IPS-18c (cell line): ENCODE results near the gene RNF103.
"Not testable (repeated sequence)": the region's sequence is repeated elsewhere in the genome, so short reads cannot be mapped to it uniquely, and the experiment has no call there.

Source experiments
- H3K4me3 ChIP-seq: 2 replicates; pipeline ENCODE4 v1.7.0; 2013; ENCODE audit warnings: low read depth, mild to moderate bottlenecking, low read length, moderate library complexity; ENCODE audit not compliant: insufficient read depth
- H3K9me3 ChIP-seq: one replicate; pipeline ENCODE4 v1.6.1; 2013; ENCODE audit warnings: mild to moderate bottlenecking, low read length, moderate library complexity; ENCODE audit not compliant: control insufficient read depth, insufficient read depth

The RNF103 gene

DNA sequence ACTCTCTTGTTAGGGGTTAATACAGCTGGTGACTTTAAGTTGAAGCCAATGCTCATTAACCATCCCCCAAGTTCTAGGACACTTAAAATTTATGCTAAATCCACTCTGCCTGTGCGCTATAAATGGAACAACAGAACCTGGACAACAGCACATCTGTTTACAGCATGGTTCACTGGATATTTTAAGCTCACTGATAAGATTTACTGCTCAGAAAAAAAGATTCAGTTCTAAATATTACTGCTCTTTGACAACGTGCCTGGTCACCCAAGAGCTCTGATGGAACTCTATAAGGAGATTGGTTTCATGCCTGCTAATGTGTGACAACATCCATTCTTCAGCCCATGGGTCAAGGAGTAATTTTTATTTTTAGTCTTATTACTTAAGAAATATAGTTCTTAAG, 27.5 kb downstream of the RNF103 start:
- Histone ChIP-seq H3K4me3 (no peak overlapping the region), H3K9me3 (no peaks in the 10 kb centered on the region)

DNA sequence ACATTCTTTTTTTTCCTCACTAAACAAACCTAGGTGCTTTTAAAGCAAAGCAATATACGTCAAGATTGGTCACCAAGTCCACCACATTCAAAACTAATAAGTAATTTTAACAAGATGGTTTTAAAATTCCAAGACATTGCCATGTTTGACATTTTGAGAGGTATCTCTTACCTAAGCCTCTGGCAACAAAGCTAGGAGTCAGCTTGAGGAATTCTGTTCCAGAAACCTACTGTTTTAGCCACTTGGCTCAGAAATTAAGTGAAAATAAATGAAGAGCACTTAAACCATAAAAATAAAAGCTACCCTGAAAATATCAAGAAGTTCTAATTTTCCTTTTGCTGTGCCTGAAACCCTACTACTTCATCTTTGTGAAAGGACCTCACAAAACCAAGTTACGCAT, 30.4 kb downstream of the RNF103 start:
- no peak overlapping the region for H3K4me3 ChIP-seq

DNA sequence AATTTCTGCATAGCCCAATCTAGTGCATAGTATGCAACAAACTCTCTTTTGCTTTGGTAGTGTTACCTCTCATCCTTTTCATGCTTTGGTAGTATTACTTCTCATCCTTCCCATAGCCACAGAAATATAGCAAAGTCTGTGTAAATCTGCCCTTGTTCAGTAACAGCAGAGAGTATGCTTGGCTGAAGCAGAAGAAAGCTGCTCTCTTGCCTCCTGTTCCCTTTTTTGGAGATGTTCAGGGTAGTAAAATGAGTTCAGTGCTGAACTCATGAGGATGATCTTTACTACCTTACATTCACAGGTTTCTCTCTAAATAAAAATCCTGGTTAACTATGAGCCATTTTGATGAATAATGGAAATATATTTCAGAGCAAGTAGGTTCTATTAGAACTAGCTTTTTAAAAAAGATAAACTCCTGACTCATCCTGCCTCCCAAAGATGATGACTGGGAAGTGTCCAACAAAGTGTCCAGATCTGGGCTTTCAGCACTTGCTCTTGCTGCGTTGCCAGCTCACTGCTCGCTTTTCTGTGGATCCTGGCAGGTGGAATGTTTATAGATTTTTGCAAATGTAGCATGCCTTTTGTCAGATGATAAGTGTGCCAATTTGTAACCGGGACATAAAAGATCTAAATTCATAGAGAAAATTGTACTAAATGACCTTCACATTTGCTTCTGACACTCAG, 31.0 kb downstream of the RNF103 start:
- Histone ChIP-seq H3K4me3 (no peak overlapping the region), H3K9me3 (no peaks in the 10 kb centered on the region)

More for the DNA sequence above, 30.4 kb downstream of the RNF103 start:
- H3K9me3 ChIP-seq, result no peaks in the 10 kb centered on the region

DNA sequence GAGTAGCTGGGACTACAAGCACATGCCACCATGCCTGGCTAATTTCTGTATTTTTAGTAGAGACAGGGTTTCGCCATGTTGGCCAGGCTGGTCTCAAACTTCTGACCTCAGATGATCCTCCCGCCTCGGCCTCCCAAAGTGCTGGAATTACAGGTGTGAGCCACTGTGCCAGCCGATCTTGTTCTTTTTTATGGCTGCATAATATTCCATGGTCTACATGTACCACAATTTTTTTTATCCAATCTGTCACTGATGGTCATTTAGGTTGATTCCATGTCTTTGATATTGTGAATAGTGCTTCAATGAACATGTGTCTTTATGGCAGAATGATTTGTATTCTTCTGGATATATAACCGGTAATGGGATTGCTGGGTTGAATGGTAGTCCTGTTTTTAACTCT, 34.0 kb downstream of the RNF103 start:
- not testable (repeated sequence) for H3K9me3 ChIP-seq, H3K4me3 ChIP-seq

DNA sequence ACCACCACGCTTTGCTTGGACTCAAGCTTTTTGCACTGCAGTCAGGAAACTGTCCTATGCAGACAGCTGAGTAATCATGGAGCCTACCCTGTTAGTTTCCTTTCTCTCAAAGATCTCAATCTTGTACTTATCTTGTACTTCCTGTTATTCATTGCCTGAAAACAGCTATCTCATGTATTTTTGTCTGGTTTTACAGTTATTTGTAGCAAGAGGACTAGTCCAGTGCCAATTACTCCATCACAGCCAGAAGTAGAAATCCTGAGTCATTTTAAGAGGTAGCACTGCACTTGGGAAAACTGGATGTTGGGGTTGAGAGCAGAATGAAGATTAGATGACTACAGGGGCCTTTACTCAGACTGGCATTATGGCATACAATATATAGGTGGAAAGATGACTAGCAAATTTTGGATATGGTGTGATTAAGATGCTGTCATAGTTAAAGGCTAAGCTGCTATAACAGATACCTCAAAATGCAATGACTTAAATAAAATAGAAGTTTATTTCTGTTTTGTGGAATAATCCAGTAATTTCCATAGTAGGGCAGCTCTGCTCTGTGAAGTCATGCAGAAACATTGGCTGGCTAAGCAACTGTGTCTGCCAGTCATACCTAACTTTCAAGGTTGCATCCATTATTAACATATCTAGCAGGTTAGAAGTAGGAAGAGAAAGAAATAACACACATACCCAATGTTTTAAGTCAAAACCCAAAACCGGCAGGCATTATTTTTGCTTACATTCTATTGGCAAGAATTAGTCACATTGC, 39.3 kb downstream of the RNF103 start:
- Histone ChIP-seq H3K9me3 (no peaks in the 10 kb centered on the region), H3K4me3 (no peak overlapping the region)

DNA sequence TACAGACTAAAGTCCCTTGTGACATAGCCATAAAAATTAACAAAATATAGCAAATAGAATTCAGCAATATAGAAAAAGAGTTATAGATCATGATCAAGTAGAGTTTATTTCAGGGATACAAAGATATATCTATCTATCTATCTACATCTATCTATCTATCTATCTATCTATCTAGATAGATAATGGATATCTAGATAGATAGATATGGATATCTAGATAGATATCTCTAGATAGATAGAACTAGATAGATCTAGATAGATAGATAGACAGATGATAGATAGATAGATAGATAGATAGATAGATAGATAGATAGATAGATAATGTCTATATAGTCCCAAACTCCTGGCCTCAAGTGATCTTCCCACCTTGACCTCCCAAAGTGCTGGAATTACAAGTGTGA, 43.1 kb downstream of the RNF103 start:
- no peaks in the 10 kb centered on the region for H3K9me3 ChIP-seq

DNA sequence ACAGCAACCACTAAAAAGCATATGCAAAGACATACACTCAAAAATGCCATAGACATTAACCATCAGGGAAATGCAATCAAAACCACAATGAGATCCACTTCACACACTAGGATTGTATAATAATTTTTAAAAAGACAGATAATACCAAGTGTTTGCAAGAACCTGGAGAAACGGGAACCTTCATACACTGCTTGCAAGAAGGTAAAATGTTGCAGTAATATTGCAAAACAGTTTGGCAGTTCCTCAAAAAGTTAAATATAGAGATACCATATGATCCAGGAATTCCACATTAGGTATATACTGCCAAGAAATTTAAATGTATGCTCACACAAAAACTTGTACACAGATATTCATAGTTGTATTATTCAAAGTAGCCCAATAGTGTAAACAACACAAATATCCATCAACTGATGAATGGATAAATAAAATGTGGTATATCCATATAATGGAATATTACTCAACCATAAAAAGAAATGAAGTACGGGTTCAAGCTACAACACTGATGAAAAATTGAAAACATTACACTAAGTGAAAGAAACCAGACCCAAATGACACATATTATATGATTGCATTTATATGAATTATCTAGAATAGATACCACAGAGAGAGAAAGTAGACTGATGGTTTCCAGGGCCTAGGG, 45.7 kb downstream of the RNF103 start:
- Histone ChIP-seq H3K4me3 (no peak overlapping the region), H3K9me3 (no peaks in the 10 kb centered on the region)

More for the DNA sequence above, 43.1 kb downstream of the RNF103 start:
- no peak overlapping the region for H3K4me3 ChIP-seq

DNA sequence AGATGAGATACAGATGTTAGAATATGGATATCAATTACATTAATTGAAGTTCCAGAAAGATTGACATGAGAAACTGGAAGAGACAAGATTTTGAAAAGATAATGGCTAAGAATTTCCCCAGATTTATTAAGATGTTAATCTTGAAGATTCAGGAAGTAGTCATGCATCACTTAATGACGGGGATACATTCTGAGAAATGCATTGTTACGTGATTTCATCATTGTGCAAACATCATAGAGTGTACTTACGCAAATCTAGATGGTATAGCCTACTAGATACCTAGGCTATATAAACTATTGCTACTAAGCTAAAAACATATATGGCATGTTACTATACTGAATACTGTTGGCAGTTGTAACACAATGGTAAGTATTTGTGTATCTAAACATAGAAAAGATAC, 53.6 kb downstream of the RNF103 start:
- H3K9me3 ChIP-seq, result no peaks in the 10 kb centered on the region
- H3K4me3 ChIP-seq, result no peak overlapping the region

DNA sequence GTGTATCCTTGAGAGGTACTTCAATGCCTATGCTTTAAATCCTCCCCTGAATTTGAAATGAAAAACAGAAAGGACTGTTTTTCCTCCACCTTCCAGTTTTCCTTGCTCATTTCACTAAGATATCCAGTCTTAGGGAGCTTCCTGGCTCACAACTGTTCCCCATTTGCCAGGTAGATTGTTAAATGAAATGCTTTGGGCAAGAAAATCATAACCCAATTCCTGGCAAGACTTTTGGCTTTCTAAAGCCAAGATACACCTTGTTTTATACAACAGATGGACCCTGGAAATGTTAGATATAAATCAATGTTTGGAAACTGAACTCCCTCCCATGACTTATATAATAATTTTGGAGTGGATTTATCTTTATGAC, 56.9 kb downstream of the RNF103 start:
- no peak overlapping the region for H3K4me3 ChIP-seq
- H3K9me3 ChIP-seq, result peaks cover 5% of the 10 kb centered on the region

DNA sequence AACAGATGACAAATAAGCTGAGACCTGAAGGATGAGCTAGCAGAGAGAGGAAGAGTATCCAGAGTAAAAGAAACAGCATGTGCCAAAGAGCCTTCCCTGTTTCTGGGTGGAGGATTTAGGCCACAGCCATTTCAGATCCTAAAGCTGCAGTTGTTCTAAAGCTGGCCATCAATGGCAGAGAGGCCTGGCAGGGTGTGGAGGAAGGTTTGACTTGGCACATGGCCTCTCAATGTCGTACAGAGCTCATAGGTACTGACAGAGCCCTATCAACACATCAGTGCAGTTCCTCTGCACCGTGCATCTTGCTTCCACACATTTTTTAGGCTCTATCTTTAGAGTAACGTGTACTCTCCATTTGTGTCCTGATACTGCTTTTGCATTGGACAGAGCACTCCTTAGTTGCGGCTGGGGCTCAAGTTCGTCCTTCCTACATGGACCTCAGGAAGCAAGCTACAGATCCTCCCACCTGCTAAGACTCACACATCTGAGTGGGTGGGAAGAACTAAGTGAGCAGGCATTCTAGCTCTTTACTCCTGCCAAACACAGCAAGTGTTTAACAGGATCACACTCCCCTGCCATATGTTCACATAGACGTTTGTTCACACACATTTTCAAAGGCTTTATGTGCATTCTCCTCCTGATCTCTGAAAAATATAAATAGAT, 57.4 kb downstream of the RNF103 start:
- Histone ChIP-seq H3K9me3 (peaks cover 5% of the 10 kb centered on the region), H3K4me3 (no peak overlapping the region)

DNA sequence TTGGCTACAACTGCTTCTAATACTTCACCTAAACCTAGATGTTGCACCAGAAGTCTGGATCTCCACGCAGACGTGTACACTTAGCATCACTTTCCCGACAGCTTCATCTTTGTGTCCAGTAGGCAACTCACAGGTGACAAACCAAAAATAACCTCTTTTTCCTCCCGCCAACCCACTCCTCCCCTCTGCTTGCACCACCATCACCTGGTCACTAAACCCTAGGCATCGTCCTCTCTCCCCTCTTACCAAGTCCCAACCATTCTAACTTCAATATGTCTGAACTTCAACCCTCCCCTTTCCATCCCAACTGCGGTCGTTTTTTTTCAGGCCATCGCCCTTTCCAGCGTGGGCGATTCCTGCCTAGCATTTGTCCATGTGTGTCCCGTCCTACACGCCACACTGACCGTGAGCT, 60.0 kb downstream of the RNF103 start:
- Histone ChIP-seq H3K4me3 (no peak overlapping the region), H3K9me3 (peaks cover 5% of the 10 kb centered on the region)

DNA sequence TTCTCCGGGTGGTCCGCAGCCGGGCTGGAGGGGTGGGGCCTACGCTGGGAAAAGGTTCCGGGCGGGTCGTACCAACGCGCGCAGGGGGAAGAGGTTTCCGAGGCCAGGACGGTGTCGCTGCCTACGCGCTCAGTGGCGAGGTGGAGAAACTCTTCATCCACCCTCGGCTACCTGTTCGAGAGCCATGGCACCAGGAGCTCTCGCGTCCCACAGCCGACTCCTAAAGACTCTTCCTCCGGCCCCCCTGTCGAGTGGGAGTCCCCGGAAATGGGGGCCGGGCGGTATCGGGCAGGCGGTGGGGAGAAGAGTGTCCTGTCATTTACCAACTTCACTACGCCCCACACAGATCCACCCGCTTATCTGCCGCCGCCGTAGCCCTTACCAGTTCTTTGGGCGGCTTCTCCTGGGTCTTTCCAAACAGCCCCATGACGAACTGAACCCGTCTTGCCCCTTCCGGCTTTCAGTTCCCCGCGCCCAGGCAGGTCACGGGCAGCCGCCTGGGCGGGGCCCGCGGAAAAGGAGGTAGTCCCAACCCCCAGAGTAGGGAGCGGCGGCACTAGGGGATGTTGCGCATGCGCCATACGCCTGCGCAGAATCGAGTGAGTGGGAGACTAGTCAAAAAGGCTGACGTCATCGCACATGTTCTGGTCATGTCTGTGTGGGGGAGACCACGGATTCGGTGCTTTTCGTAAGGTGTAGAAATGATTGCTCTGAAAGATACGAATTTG, 60.6 kb downstream of the RNF103 start, which contains the start of gene CHMP3:
CHMP3 (minus strand) TSS at position 522 of the 728 bp plus-strand sequence; CDS start at position 427, 95 bp downstream.
- peaks cover 5% of the 10 kb centered on the region for H3K9me3 ChIP-seq

DNA sequence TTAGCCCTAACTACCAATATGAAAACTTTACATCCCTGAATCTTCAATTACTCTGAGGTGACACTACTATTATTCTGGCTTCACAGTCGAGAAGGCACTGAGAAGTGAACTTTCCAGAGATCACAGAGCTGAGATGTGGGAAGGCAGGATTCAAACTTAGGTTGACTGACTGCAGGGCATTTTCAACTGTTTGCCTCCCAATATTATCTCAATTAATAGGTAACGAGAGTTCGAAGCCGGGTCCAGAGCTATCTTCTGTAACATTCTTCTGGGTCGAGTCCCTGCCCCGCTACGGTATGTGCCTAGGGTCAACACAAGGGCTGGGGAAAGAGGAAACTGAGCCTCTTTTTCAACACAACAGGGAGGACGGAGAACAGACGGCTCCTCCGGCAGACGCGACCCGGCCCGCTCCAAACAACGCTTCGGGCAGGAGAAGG, 61.2 kb downstream of the RNF103 start:
- peaks cover 5% of the 10 kb centered on the region for H3K9me3 ChIP-seq
- H3K4me3 ChIP-seq, result peak overlapping the region; percentile 85

More for the DNA sequence above, 60.6 kb downstream of the RNF103 start, which contains the start of gene CHMP3:
- H3K4me3 ChIP-seq, result peak within 1 kb of the TSS; percentile 85

DNA sequence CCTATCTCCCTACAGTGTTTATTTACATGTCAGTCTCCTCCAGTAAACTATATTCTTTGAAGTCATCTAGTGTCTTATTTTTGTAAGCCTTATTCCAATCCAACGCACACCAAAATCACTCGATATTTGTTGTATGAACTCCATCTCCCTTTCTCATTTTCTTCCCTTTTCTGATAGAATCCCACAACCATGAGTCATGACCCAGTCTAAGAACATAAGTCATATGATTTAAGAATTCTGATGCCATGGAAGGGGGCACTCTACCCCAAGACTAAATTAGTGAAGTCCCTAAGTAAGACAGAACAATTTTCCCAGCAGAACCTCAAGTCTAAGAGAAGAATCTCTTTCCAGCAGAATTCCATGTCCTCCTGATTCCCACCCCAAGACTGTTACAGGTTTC, 65.8 kb downstream of the RNF103 start:
- no peak overlapping the region for H3K4me3 ChIP-seq
- H3K9me3 ChIP-seq, result no peaks in the 10 kb centered on the region

DNA sequence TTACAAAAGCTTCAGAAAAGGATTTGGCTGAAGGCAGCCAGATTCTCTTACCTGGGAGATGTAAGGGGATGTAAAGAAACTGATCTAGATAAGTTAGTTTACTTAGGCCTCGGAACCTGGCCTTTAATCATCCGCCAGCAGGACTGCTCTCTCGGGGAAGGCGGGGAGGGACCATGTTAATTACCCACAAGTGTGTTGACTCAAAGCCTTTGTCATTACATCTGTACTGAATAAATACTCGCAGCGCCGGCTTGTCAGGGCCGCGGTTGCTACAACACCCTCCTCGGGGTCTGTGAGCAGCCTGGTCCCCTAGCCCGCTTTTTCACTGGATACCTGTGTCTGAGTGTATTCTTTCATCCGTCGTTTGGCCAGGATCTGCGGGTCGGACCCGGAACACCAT, 67.2 kb downstream of the RNF103 start:
- Histone ChIP-seq H3K4me3 (no peak overlapping the region), H3K9me3 (no peaks in the 10 kb centered on the region)
